NCI-H187 treated with DMSO at 0.1 percent for 48 hours (cell line): Measurements from ENCODE around the gene C2orf74.
"Not testable (repeated sequence)": the region's sequence is repeated elsewhere in the genome, so short reads cannot be mapped to it uniquely, and the experiment has no call there.

ENCODE experiments used
- DNase-seq: peaks from one replicate; lab custom pipeline; 2025; lab: John Stamatoyannopoulos, UW

Gene C2orf74

DNA sequence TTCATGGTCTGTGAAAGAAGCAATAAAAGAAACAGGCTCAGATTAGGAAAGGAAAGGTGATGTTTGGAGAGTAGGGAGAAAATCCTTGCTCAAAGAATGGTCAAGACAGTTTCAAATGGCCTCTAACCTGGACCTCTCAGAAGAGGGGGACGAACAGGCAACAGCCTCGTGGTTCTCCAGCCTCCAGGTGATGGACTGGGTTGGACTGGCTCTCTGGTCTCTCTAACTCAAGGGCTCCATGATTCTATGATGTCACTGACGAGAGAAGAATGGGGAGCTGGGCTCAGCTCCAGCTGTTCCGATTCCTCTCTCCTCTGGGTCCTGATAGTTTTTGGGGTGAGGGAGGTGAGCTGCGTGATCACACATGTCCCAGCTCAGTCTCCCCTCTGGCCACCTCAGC lies at the start of gene C2orf74:
Gene C2orf74 (plus strand): TSS at position 301 of the 400 bp plus-strand sequence. CDS start 327 bp downstream, outside the sequence.
- no peak for DNase-seq

DNA sequence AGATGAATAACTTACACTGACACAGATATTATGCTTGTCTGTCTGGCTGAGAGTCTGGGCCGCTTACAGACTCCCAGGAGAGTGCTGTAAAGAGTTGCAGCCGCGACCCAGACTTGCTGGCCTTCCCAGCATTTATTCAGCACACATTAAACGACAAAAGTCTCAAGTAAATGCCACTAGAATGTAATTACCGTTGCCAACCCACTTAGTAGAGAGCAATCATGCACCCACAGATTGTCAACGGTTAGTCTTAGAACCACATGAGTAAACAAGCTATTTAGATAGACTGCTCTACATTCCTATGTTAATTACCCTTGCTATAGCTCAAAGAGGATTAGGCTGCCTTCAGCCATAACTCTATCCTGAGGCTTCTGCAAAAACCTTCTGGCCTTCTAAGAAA lies 47.8 kb upstream of the C2orf74 start:
- peak; percentile 16 for DNase-seq

DNA sequence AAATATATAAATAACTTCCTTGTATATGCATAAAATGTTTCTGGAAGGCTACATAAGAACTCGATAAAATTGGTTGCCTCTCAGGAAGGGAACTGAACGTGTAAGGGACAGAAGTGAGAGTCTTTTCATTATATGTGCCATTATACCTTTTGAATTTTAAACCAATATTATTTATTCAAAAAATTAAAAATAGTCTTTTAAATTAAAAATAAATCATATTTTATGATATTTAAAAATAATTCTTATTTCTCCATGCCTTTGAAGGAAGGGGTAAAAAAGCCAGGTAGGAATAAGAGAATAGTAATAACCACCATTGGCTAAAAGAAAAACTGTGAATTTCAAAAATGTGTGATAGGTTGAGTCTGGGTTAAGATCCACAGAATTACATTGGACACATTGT lies 45.7 kb upstream of the C2orf74 start:
- no peak for DNase-seq

DNA sequence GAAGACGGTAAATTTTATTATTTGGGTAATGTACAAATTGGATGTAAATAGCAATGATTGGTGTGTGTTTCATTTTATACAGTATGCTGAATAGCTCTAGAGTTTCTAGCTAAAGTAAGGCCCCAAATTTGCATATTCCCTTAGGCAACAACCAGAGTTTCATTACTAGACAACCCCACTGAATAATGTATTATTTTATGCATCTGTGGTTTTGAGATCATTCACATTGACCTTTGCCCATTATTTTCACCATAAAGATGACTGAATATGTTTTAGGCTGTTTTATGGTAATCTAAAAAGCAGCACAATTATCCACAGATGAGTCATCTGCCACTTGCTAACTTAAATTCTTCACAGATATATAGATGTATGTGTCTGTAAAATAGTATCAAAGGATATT lies 44.5 kb upstream of the C2orf74 start:
- no peak for DNase-seq

DNA sequence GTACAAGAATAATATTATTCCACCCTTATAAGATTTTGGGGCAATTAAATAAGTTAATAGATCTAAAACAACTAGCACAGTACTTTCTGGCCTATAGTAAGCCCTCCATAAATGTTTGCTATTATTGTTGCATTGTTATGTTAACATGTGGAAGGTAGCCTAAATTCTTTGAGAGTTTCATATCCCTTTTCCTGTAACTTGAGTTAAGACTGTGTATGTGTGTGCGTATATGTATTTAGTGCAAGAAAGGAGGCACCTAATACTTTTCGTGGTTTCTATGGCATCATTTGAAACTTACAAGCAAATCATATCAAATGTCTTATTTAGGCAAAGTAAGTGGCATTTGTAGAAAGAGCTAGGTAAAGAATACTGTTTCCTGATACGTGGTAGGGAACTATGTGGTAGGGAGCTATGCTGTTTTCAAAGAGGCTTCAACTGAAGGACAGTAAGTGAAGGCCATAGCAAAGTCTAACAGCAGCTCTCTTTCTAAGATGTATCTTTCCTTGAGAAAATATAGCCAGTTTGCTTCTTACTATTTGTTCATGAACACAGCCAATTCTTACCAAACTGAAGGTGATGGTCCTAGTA lies 36.8 kb upstream of the C2orf74 start:
- no peak for DNase-seq

DNA sequence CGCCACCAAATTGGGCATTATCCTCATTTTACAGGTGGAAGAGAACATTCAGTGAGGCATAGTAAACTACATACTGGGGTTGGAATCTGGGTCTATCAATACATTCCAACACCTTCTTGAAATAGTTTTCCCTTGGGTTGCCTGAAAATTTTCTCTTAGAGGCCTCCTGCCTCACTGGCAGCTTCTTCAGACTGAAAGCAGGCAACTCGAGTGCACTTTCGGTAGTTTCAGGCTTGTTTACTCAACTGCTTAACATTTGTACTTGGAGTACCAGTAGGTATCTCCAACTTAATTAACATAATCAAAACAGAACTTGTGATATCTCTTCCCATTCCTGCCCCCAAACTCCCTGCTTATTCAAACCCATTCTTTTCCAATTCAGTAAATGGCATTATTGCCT lies 36.2 kb upstream of the C2orf74 start:
- DNase-seq, result no peak

DNA sequence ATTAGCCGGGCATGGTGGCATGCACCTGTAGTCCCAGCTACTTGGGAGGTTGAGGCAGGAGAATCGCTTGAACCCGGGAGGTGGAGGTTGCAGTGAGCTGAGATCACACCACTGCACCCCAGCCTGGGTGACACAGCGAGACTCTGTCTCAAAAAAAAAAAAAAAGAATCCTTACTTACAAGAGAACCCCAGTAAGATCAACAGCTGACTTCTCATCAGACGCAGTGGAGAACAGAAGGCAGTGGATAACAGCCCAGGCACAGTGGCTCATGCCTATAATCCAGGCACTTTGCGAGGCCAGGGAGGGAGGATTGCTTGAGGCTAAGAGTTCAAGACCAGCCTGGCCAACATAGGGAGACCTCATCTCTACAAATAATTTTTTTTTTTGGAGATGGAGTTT lies 33.9 kb upstream of the C2orf74 start:
- DNase-seq, result not testable (repeated sequence)

DNA sequence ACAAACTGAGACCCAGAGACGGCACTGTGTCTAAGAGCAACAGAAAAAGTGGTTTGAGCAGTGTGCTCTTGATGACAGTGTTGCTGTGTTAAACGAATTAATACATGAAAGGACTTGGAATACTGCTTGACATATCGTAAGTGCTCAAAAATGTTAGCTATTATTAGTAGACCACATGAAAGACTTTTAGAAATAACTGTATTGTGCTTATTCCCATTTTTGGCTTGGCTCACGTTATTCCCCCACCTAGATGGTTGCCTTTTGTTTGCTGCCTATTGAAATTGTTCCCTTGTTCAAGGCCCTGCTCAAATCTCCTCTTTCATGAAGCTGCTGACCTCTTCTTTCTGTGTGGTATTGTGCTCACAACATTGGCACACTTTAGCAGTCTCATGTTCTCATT lies 27.8 kb upstream of the C2orf74 start:
- DNase-seq, result no peak

DNA sequence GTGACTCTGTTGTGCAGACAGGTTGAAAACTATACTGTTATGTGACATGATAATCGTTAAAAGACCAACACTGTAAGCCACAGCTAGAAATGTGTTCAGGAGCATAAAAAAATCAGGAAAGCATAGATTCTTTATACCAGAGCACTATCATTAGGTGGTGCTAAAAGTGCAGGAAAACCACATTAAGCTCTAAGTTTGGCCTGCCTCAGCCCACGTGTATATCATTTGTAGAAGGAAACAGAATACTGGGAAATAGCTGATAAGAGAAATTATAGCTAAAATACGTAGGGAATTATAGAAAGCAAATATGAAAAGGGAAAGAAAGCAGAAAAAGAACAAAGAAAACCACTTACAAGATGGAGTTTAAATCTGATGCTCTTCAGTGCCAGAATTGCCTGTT lies 26.5 kb upstream of the C2orf74 start:
- no peak for DNase-seq

DNA sequence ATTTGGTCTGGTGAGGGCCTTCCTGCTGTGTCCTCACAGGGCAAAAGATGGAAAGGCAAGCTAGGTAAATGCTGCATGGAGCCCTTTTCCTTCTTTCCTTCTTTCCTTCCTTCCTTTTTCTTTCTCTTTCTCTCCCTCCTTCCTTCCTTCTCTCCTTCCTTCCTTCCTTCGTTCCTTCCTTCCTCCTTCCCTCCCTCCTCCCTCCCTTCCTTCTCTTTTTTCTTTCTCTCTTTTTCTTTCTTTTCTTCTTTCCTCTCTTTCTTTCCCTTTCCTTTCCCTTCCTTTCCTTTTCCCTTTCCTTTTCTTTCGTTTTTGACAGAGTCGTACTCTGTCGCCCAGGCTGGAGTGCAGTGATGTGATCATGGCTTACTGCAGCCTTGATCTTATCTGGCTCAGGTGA lies 23.1 kb upstream of the C2orf74 start:
- no peak for DNase-seq

DNA sequence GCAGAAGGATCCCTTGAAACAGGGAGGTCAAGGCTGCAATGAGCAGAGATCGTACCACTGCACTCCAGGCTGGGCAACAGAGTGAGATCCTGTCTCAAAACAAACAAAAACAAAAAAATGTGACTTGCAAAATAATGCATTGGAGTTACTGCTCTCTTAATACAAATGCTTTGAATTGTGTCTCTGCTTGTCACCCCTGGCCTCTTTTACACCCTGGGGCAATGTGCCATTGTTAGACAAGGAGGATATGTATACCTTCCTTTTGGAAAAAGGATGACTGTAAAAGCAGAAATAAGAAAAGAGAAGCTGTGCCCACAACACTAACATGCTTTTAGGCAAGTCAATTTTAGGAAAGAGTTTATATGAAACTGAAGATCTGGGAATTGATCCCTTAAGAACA lies 20.8 kb upstream of the C2orf74 start:
- no peak for DNase-seq

DNA sequence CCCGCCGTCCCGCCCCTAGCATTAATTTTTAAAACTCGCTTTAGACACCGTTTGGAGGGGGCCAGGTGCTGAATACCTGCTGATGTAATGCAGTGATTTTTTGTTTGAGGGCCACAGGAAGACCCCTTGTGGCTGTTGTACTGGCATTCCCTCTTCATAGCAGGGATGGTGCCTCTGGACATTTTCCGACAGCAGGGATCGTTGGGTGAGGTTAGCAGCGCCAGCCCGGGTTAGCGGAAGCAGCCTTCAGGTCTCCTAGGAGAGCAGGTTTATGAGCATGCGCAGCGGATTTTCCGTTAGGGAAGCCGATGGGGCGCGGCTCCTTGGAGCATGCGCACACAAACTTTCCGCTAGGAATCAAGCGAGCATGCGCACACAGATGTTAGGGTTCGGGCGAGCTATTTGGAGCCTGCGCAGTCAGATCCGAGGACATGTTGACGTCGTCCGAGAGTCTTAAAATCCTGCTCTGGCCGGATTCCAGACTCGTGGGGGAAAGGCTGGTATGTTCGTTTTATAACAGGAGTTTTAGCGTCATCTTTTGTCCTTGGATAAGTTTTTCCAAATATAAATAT lies 17.2 kb upstream of the C2orf74 start:
- DNase-seq, result no peak

DNA sequence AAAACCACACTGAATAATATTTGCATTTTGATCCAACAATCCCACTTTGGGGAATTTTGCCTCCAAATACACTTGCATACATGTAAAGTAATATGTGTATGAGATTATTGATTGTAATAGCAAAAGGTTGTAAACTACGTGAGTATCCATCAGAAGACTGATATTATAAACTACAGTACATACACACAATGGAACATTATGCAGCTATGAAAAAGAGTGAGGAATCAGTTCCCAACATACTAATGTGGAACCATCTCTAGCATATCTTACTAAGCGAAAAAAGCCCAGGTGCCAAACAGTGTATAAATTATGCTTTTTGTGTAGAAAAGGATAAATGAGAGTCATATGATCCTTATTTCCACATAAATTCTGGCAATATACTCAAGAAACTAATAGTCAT lies 16.0 kb upstream of the C2orf74 start:
- DNase-seq, result no peak

DNA sequence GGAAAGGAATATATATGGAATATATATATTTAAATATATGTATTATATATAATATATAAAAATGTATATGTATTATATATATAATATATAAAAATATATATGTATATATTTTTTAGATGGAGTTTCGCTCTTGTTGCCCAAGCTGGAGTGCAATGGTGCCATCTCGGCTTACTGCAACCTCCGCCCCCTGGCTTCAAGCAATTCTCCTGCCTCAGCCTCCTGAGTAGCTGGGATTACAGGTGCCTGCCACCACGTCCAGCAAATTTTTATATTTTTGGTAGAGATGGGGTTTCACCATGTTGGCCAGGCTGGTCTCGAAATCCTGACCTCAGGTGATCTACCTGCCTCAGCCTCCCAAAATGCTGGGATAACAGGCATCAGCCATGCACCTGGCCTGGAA lies 13.9 kb upstream of the C2orf74 start:
- DNase-seq, result not testable (repeated sequence)

DNA sequence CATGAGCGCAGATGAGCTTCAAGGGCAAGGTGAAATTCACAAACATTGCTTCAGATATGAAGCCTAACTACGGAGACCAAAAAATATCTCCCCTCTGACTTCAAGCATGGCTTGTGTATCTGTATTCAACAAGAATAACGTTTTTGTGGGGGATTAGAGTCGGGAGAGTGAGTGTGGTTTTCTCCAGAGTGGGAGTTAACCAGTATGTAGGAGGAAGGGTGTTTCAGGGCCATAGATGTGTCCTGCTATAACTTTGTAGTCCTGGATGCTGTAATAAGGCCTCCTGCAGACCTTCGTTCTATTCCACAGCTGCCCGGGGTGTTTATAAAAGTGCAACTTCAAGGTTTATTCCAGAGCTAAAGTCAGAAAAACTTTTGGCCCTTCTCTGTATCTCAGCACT lies 12.9 kb upstream of the C2orf74 start:
- no peak for DNase-seq

DNA sequence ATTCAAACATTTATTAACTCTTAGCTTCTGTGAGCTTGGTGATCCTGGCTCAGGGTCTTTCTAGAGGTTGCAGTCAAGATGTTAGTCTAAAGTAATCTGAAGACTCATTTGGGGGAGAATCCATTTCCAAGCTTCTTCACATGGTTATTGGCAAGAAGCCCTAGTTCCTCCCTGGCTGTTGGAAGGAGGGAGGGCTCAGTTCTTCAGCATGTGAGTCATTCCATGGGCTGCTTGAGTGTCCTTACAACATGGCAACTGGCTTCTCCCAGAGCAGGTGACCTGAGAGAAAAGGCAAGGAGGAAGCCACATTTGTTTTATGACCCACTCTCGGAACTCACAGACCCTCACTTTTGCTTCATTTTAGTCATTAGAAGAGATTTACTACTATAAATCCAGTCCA lies 10.6 kb upstream of the C2orf74 start:
- DNase-seq, result no peak

DNA sequence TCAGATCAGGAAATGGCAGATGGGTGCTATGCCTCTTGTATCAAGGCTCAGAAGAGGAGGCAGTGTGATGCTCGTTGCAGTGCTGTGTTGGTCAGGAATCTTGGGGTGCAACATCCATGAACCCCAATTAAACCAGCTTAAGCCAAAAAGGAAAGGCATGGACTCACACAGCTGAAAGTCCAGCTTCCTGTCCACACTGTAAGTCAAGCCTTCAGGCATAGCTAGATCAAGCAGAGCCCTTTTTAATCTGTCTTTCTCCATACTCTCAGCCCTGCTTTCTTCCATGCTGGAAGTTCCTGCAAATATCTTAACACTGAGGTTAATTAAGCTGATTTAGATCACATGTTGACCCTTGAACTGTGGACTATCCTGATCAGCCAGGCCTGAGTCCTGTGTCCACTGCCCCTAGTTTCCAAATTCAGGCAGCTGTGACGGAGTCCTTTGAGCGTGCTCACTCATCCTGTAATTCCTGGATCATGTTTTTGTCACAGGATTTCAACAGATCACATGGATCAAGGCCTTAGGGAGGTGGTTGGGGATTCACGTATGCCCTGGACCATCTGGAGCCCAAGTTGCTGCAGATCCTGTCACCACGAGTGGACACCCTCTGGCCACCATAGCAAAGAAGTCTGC lies 4.5 kb upstream of the C2orf74 start:
- DNase-seq, result no peak

DNA sequence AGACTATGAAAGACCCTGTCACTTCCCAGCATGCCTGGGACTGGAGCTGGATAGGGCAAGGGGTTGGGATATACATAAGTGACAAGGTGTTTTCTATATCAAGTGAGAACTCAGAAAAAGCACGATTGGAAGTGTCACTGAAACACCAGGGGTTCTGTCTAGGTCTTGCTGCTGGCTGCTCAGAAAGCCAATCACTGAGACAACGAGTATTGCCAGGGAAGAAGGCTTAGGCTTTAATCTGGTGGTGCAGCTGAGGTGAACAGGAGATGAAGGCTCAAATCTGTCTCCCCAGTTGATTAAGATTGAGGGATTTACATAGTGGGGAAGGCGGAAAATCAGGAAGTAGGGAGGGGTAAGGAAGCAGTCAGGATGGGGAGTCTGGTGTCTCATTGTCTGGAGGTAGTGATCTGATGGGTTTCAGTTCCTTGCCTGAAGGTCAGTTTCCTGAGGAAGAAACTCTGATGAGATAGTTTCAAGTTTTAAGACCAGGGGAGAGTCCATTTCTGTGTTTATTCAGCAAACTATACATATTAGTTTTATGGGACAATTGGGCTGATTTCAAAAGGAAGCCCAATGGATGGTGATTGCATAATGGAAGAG lies 3.5 kb upstream of the C2orf74 start:
- DNase-seq, result no peak

DNA sequence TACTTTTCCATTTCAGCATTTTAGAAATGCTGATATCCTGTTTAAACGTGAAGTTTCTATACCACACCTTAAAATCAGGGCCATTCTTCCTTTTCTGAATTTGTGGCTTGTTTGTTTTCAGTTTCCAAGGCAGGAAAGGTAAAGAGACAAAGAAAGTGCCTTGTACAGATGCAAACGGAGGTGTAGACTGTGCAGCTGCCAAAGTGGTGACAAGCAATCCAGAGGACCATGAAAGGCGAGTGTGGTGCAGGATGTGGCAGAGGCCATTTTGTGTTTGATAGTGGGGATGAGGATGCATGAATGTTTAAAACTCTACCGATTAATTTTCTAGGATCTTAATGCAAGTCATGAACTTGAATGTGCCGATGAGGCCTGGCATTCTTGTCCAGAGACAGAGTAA lies 733 bp downstream of the C2orf74 start:
- DNase-seq, result no peak

DNA sequence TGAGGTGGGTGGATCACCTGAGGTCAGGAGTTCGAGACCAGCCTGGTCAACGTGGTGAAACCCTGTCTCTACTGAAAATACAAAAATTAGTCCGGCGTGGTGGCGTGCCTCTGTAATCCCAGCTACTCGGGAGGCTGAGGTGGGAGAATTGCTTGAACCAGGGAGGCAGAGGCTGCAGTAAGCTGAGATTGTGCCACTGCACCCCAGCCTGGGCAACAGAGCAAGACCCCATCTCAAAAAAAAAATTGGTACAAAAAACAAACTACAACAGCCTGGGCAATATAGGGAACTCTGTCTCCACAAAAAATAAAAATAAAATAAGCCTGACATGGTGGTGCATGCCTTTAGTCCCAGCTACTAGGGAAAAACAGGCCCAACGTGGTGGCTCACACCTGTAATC lies 3.1 kb downstream of the C2orf74 start:
- DNase-seq, result not testable (repeated sequence)

DNA sequence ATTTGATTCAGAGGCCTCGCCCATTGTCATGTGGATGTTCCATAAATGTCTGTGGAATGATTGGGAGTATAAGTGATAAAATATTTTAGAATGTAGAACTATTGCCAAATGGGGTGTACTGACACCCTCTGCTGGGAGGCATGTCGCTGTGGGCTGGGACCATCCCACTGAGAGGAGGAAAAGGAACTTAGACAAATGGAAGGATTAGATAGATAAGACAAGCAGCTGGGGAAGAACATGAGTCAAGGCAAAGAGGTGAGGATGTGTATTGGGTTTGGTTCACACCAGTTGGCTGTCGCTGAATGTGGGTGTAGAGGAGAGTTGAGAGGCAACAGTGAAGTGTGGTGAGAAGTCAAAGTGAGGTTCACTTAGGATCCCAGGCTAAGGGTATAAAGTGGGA lies 4.0 kb downstream of the C2orf74 start:
- DNase-seq, result no peak

DNA sequence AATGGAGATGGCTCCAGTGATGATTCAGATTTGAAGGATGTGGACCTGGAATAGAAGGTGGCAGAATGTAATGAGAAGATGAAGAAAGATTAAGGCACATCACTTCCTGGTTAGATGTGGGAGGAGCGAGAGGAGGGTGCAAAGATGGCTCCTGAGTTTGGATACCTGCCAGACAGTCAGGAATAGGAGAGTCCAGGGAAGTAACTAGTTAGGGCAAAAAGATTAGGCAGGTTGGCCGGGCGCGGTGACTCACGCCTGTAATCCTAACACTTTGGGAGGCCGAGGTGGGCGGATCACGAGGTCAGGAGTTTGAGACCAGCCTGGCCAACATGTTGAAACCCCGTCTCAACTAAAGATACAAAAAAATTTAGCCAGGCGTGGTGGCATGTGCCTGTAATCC lies 5.6 kb downstream of the C2orf74 start:
- DNase-seq, result no peak

DNA sequence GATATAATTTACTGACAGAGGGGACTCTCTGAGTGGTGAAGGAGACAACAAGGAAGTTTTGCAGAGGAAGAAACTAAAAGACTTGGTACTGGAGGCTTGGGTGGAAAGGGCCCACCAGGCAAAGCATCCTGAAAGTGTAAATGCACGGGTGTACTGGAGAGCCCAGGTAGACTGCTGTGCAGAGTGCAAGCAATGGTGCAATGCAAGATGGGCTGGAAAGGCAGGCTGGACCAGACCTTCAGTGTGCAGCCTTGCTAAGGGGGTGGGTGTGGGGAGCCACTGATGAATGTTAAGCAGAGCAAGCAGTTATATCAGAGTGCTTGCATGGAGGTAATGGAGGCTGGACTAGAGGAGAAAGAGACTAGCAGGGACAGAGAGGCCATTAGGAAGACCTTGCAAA lies 10.7 kb downstream of the C2orf74 start:
- DNase-seq, result no peak

DNA sequence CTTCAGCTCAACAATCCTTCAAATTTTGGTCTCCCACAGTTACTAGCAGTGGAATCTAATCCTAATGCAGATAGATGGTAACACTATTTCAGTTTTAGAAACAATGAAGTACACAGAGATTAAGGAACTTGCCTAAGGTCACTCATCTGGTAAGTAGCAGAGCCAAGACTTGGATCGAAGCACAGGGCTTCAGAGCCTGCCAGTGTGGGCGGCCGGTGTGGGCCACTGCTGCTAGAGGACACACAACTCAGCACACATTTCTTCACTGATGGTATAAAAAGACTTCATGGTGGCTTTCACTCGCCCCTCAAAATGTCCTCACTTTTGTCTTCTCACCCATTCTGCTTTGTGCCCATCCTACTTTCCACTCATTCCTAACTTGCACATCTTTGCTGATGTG lies 11.1 kb downstream of the C2orf74 start:
- DNase-seq, result no peak
